Astrocyte (in vitro differentiated cells and primary cell): ENCODE results near the gene PACRG. TPM values are rescaled to one million over a fixed set of nuclear protein-coding genes. Genes with fewer than 3 reads are reported as not detected.

Experiments used
- DNase-seq: peaks from one replicate; pipeline ENCODE4 v3.0.0-alpha.2; 2010; ENCODE audit warnings: low read depth
- FAIRE-seq: peaks from 2 replicates; lab custom pipeline; 2011; peaks lifted over from hg19 to GRCh38; lab: Jason Lieb, UNC
- H2AFZ ChIP-seq: 2 replicates; pipeline ENCODE4 v1.6.0; 2012; ENCODE audit warnings: low read depth, low read length, inconsistent platforms
- H3K27ac ChIP-seq: 2 replicates; pipeline ENCODE4 v1.5.1; 2011; ENCODE audit warnings: low read depth, low read length, inconsistent platforms
- H3K27me3 ChIP-seq: 2 replicates; pipeline ENCODE4 v1.6.0; 2011; ENCODE audit warnings: low read length, inconsistent platforms; ENCODE audit not compliant: insufficient read depth
- H3K36me3 ChIP-seq: 2 replicates; pipeline ENCODE4 v1.5.1; 2011; ENCODE audit warnings: low read length, inconsistent platforms; ENCODE audit not compliant: insufficient read depth
- H3K4me1 ChIP-seq: 2 replicates; pipeline ENCODE4 v1.5.1; 2011; ENCODE audit warnings: low read length, inconsistent platforms; ENCODE audit not compliant: insufficient read depth
- H3K4me2 ChIP-seq: 2 replicates; pipeline ENCODE4 v1.6.0; 2012; ENCODE audit warnings: low read length, inconsistent platforms
- H3K4me3 ChIP-seq: 2 replicates; pipeline ENCODE4 v1.5.1; 2011; ENCODE audit warnings: low read depth, mild to moderate bottlenecking, low read length, inconsistent platforms; ENCODE audit not compliant: insufficient read depth
- H3K79me2 ChIP-seq: 2 replicates; pipeline ENCODE4 v1.6.0; 2012; ENCODE audit warnings: mild to moderate bottlenecking, low read length, inconsistent platforms; ENCODE audit not compliant: insufficient read depth
- H3K9ac ChIP-seq: 2 replicates; pipeline ENCODE4 v1.6.0; 2012; ENCODE audit warnings: mild to moderate bottlenecking, low read length, inconsistent platforms
- H3K9me3 ChIP-seq: 2 replicates; pipeline ENCODE4 v1.5.1; 2012; ENCODE audit warnings: low read depth, mild to moderate bottlenecking, low read length, inconsistent platforms; ENCODE audit not compliant: insufficient read depth
- H4K20me1 ChIP-seq: 2 replicates; pipeline ENCODE4 v1.6.0; 2012; ENCODE audit warnings: low read length, inconsistent platforms; ENCODE audit not compliant: insufficient read depth
- H3K27ac Mint-ChIP-seq: one replicate; pipeline ENCODE4 v1.8.0; 2021; ENCODE audit warnings: mild to moderate bottlenecking, mixed read lengths; ENCODE audit not compliant: unreplicated experiment
- H3K27me3 Mint-ChIP-seq: one replicate; pipeline ENCODE4 v1.8.0; 2021; ENCODE audit warnings: low read depth, mixed read lengths; ENCODE audit not compliant: unreplicated experiment
- H3K36me3 Mint-ChIP-seq: one replicate; pipeline ENCODE4 v1.8.0; 2021; ENCODE audit warnings: low read depth, mixed read lengths; ENCODE audit not compliant: unreplicated experiment
- H3K4me1 Mint-ChIP-seq: one replicate; pipeline ENCODE4 v1.8.0; 2021; ENCODE audit warnings: low read depth, mixed read lengths; ENCODE audit not compliant: unreplicated experiment
- H3K4me3 Mint-ChIP-seq: one replicate; pipeline ENCODE4 v1.8.0; 2021; ENCODE audit warnings: mild to moderate bottlenecking, moderate library complexity, mixed read lengths; ENCODE audit not compliant: unreplicated experiment
- H3K9me3 Mint-ChIP-seq: one replicate; pipeline ENCODE4 v1.8.0; 2021; ENCODE audit warnings: mild to moderate bottlenecking, mixed read lengths; ENCODE audit not compliant: unreplicated experiment
- EZH2 ChIP-seq: IDR thresholded peaks from 2 replicates; pipeline ENCODE4 v1.6.1; 2012; ENCODE audit warnings: mild to moderate bottlenecking, low read length, inconsistent platforms; ENCODE audit not compliant: insufficient read depth
- total RNA-seq: library from RNA; stranded (reverse); gene quantifications from 2 replicates; pipeline ENCODE4 v1.2.1, GENCODE V29; 2021
- TF ChIP-seq, protein P1 (sequence below): IDR thresholded peaks from 2 replicates; pipeline ENCODE4 v1.5.1; 2011; ENCODE audit warnings: low read depth, mild to moderate bottlenecking, inconsistent platforms, low read length, moderate library complexity; ENCODE audit not compliant: insufficient read depth

The PACRG gene
- total RNA-seq, 1 donor from 2014 or later, result not detected

- no peak for DNase-seq
Measured at GRCh38 chr6:163318071-163318786, 590.5 kb downstream of the PACRG start.

GRCh38 chr6:163319609-163320366 lies 592.0 kb downstream of the PACRG start:
- no peak for FAIRE-seq
- H3K27me3 ChIP-seq, result no peaks in the 10 kb centered on the region
- H2AFZ ChIP-seq, result no peak overlapping the region
- no peak overlapping the region for H3K9ac ChIP-seq
- DNase-seq, result no peak
- H3K79me2 ChIP-seq, result no peaks in the 10 kb centered on the region
- no peak overlapping the region for H3K4me3 Mint-ChIP-seq
- no peak overlapping the region for H3K4me2 ChIP-seq
- H4K20me1 ChIP-seq, result no peaks in the 10 kb centered on the region
- no peak overlapping the region for H3K4me3 ChIP-seq
- H3K27ac ChIP-seq, result no peak overlapping the region
- H3K9me3 ChIP-seq, result no peaks in the 10 kb centered on the region
- H3K4me1 Mint-ChIP-seq, result peaks cover 7% of the 10 kb centered on the region
- H3K27ac Mint-ChIP-seq, result no peak overlapping the region
- peaks cover 6% of the 10 kb centered on the region for H3K9me3 Mint-ChIP-seq
- peaks cover 2% of the 10 kb centered on the region for H3K4me1 ChIP-seq
- TF ChIP-seq, protein P1, sequence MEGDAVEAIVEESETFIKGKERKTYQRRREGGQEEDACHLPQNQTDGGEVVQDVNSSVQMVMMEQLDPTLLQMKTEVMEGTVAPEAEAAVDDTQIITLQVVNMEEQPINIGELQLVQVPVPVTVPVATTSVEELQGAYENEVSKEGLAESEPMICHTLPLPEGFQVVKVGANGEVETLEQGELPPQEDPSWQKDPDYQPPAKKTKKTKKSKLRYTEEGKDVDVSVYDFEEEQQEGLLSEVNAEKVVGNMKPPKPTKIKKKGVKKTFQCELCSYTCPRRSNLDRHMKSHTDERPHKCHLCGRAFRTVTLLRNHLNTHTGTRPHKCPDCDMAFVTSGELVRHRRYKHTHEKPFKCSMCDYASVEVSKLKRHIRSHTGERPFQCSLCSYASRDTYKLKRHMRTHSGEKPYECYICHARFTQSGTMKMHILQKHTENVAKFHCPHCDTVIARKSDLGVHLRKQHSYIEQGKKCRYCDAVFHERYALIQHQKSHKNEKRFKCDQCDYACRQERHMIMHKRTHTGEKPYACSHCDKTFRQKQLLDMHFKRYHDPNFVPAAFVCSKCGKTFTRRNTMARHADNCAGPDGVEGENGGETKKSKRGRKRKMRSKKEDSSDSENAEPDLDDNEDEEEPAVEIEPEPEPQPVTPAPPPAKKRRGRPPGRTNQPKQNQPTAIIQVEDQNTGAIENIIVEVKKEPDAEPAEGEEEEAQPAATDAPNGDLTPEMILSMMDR, result no peak
- no peak for TF ChIP-seq EZH2
- peaks cover 1% of the 10 kb centered on the region for H3K36me3 Mint-ChIP-seq
- H3K36me3 ChIP-seq, result no peaks in the 10 kb centered on the region
- H3K27me3 Mint-ChIP-seq, result peaks cover 25% of the 10 kb centered on the region

More at GRCh38 chr6:163318071-163318786, 590.5 kb downstream of the PACRG start:
- no peak for TF ChIP-seq EZH2
- TF ChIP-seq, protein P1, result no peak
- peaks cover 25% of the 10 kb centered on the region for H3K27me3 Mint-ChIP-seq
- H3K79me2 ChIP-seq, result no peaks in the 10 kb centered on the region
- no peak overlapping the region for H3K9ac ChIP-seq
- H3K4me1 Mint-ChIP-seq, result no peaks in the 10 kb centered on the region
- no peaks in the 10 kb centered on the region for H3K27me3 ChIP-seq
- H3K36me3 ChIP-seq, result no peaks in the 10 kb centered on the region
- no peak for FAIRE-seq
- H3K4me3 Mint-ChIP-seq, result no peak overlapping the region
- H3K27ac Mint-ChIP-seq, result no peak overlapping the region
- H3K36me3 Mint-ChIP-seq, result peaks cover 1% of the 10 kb centered on the region
- no peak overlapping the region for H3K27ac ChIP-seq
- no peak overlapping the region for H3K4me3 ChIP-seq
- H3K9me3 Mint-ChIP-seq, result peaks cover 6% of the 10 kb centered on the region
- H3K4me2 ChIP-seq, result no peak overlapping the region
- no peak overlapping the region for H2AFZ ChIP-seq
- peaks cover 4% of the 10 kb centered on the region for H3K4me1 ChIP-seq
- H4K20me1 ChIP-seq, result no peaks in the 10 kb centered on the region
- H3K9me3 ChIP-seq, result no peaks in the 10 kb centered on the region
